GM11168 (cell line): ENCODE results near the gene ZNF396.

Source experiments
- in situ Hi-C: fragments of 300-500 bp; cut with MboI; formaldehyde crosslinking; loops from one replicate; pipeline ENCODE4 v1.12.0; 2022; ENCODE audit warnings: low sequenced_read_pairs; ENCODE audit not compliant: unreplicated experiment

Gene ZNF396

GRCh38 chr18:35387152-35387571 lies 10.0 kb upstream of the ZNF396 start:
- in situ Hi-C loops: no loop called here

GRCh38 chr18:35386600-35387100 lies 9.5 kb upstream of the ZNF396 start:
- in situ Hi-C loops: no loop called here

- in situ Hi-C loops: no loop called here
Observed at GRCh38 chr18:35383136-35383535, 6.0 kb upstream of the ZNF396 start.

- in situ Hi-C loops: no loop called here
Observed at GRCh38 chr18:35379421-35379820, 2.3 kb upstream of the ZNF396 start.

- in situ Hi-C loops: no loop called here
Observed at GRCh38 chr18:35378574-35378896, 1.4 kb upstream of the ZNF396 start.

GRCh38 chr18:35377875-35378573 lies 887 bp upstream of the ZNF396 start:
- in situ Hi-C loops: no loop called here

- in situ Hi-C loops: no loop called here
Observed at GRCh38 chr18:35376393-35376741, 770 bp downstream of the ZNF396 start.

GRCh38 chr18:35374708-35375107 lies 2.4 kb downstream of the ZNF396 start:
- in situ Hi-C loops: no loop called here

- in situ Hi-C loops: no loop called here
Observed at GRCh38 chr18:35371412-35372195, 5.5 kb downstream of the ZNF396 start.

- in situ Hi-C loops: no loop called here
Observed at GRCh38 chr18:35369126-35369525, 8.0 kb downstream of the ZNF396 start.

- in situ Hi-C loops: no loop called here
Observed at GRCh38 chr18:35368595-35368994, 8.5 kb downstream of the ZNF396 start.

- in situ Hi-C loops: no loop called here
Observed at GRCh38 chr18:35362531-35362930, 14.6 kb downstream of the ZNF396 start.

- in situ Hi-C loops: no loop called here
Observed at GRCh38 chr18:35361570-35362321, 15.4 kb downstream of the ZNF396 start.

- in situ Hi-C loops: loop anchor here (10.0 kb wide), 1 partner anchor 120 kb away; no protein-coding TSS in a partner anchor
Observed at GRCh38 chr18:35355140-35355618, 22.0 kb downstream of the ZNF396 start.

- in situ Hi-C loops: loop anchor here (10.0 kb wide), 1 partner anchor 118 kb away; no protein-coding TSS in a partner anchor
Observed at GRCh38 chr18:35352778-35353177, 24.4 kb downstream of the ZNF396 start.

GRCh38 chr18:35352283-35352682 lies 24.9 kb downstream of the ZNF396 start:
- in situ Hi-C loops: loop anchor here (10.0 kb wide), 1 partner anchor 117 kb away; no protein-coding TSS in a partner anchor

- in situ Hi-C loops: no loop called here
Observed at GRCh38 chr18:35348001-35348400, 29.1 kb downstream of the ZNF396 start.

GRCh38 chr18:35345950-35346349 lies 31.2 kb downstream of the ZNF396 start:
- in situ Hi-C loops: no loop called here

- in situ Hi-C loops: no loop called here
Observed at GRCh38 chr18:35345460-35345921, 31.6 kb downstream of the ZNF396 start.

- in situ Hi-C loops: no loop called here
Observed at GRCh38 chr18:35344736-35345459, 32.2 kb downstream of the ZNF396 start.
